ENCODE data around the gene IFRD1. TPM values are rescaled to one million over a fixed set of nuclear protein-coding genes. Genes with fewer than 3 reads are reported as not detected.

Gene IFRD1
- total and polyA plus RNA-seq, 2 donors from 2014 or later = 24.1 to 31.5 TPM

GRCh38 chr7:112459645-112460044 lies 9.4 kb downstream of the IFRD1 start:
- Histone ChIP-seq H3K9me3 (ENCODE audit: control insufficient read depth in 2 of 3, insufficient read depth in 1 of 3, low read length in 3 of 3) (no peaks in the 10 kb centered on the region), H3K27me3 (ENCODE audit: control insufficient read depth, insufficient read depth, low read length) (no peaks in the 10 kb centered on the region), H3K27ac (ENCODE audit: low read depth in 2 of 2, low read length in 2 of 2) (no peak overlapping the region), H3K4me1 (ENCODE audit: control insufficient read depth in 2 of 3, insufficient read depth in 2 of 3, low read depth in 1 of 3, low read length in 3 of 3) (no peaks in the 10 kb centered on the region), H3K4me3 (ENCODE audit: low read length in 3 of 3) (no peak overlapping the region), H3K9ac (ENCODE audit: low read length in 3 of 3) (no peak overlapping the region), H3K36me3 (ENCODE audit: control insufficient read depth in 2 of 3, insufficient read depth in 3 of 3, low read length in 3 of 3) (peaks cover 12 to 63% (median 31%) of the 10 kb centered on the region in 3 donors)
- DNase-seq = no peak
- no peak for TF ChIP-seq CTCF (IDR thresholded peaks at IDR 0.05; ENCODE audit: borderline replicate concordance, extremely low read depth, insufficient read depth)
- intact Hi-C loops (cut with DNase I) = no loop called here
- no peak for FAIRE-seq

GRCh38 chr7:112462236-112462635 lies 12.0 kb downstream of the IFRD1 start:
- TF ChIP-seq CTCF (IDR thresholded peaks at IDR 0.05; ENCODE audit: borderline replicate concordance, extremely low read depth, insufficient read depth) = no peak
- H3K4me1 ChIP-seq (ENCODE audit: control insufficient read depth in 2 of 3, insufficient read depth in 2 of 3, low read depth in 1 of 3, low read length in 3 of 3) = no peaks in the 10 kb centered on the region
- no peak for DNase-seq
- intact Hi-C loops (cut with DNase I) = no loop called here
- H3K9ac ChIP-seq (ENCODE audit: low read length in 3 of 3) = no peak overlapping the region
- peak; percentile 17 for FAIRE-seq
- H3K27me3 ChIP-seq (ENCODE audit: control insufficient read depth, insufficient read depth, low read length) = no peaks in the 10 kb centered on the region
- H3K9me3 ChIP-seq (ENCODE audit: control insufficient read depth in 2 of 3, insufficient read depth in 1 of 3, low read length in 3 of 3) = no peaks in the 10 kb centered on the region
- H3K36me3 ChIP-seq (ENCODE audit: control insufficient read depth in 2 of 3, insufficient read depth in 3 of 3, low read length in 3 of 3) = peaks cover 10 to 58% (median 28%) of the 10 kb centered on the region in 3 donors
- no peak overlapping the region for H3K27ac ChIP-seq (ENCODE audit: low read depth in 2 of 2, low read length in 2 of 2)
- H3K4me3 ChIP-seq (ENCODE audit: low read length in 3 of 3) = no peak overlapping the region

- intact Hi-C loops (cut with DNase I) = no loop called here
- Histone ChIP-seq H3K36me3 (ENCODE audit: control insufficient read depth in 2 of 3, insufficient read depth in 3 of 3, low read length in 3 of 3) (peaks cover 6 to 67% (median 36%) of the 10 kb centered on the region in 3 donors), H3K9ac (ENCODE audit: low read length in 3 of 3) (no peak overlapping the region), H3K27me3 (ENCODE audit: control insufficient read depth, insufficient read depth, low read length) (no peaks in the 10 kb centered on the region), H3K9me3 (ENCODE audit: control insufficient read depth in 2 of 3, insufficient read depth in 1 of 3, low read length in 3 of 3) (no peaks in the 10 kb centered on the region), H3K27ac (ENCODE audit: low read depth in 2 of 2, low read length in 2 of 2) (no peak overlapping the region), H3K4me3 (ENCODE audit: low read length in 3 of 3) (no peak overlapping the region), H3K4me1 (ENCODE audit: control insufficient read depth in 2 of 3, insufficient read depth in 2 of 3, low read depth in 1 of 3, low read length in 3 of 3) (no peaks in the 10 kb centered on the region)
- TF ChIP-seq CTCF (IDR thresholded peaks at IDR 0.05; ENCODE audit: borderline replicate concordance, extremely low read depth, insufficient read depth) = no peak
- no peak for FAIRE-seq
- DNase-seq = peak in 2 of 5 donors; percentile 21 to 22
Measured at GRCh38 chr7:112467867-112468266, 17.6 kb downstream of the IFRD1 start.

GRCh38 chr7:112470194-112470593 lies 19.9 kb downstream of the IFRD1 start:
- H3K27ac ChIP-seq (ENCODE audit: low read depth in 2 of 2, low read length in 2 of 2) = no peak overlapping the region
- H3K9me3 ChIP-seq (ENCODE audit: control insufficient read depth in 2 of 3, insufficient read depth in 1 of 3, low read length in 3 of 3) = no peaks in the 10 kb centered on the region
- H3K9ac ChIP-seq (ENCODE audit: low read length in 3 of 3) = no peak overlapping the region
- H3K4me3 ChIP-seq (ENCODE audit: low read length in 3 of 3) = no peak overlapping the region
- H3K4me1 ChIP-seq (ENCODE audit: control insufficient read depth in 2 of 3, insufficient read depth in 2 of 3, low read depth in 1 of 3, low read length in 3 of 3) = no peaks in the 10 kb centered on the region
- TF ChIP-seq CTCF (IDR thresholded peaks at IDR 0.05; ENCODE audit: borderline replicate concordance, extremely low read depth, insufficient read depth) = no peak
- no peak for DNase-seq
- no peak for FAIRE-seq
- H3K27me3 ChIP-seq (ENCODE audit: control insufficient read depth, insufficient read depth, low read length) = no peaks in the 10 kb centered on the region
- intact Hi-C loops (cut with DNase I) = no loop called here
- H3K36me3 ChIP-seq (ENCODE audit: control insufficient read depth in 2 of 3, insufficient read depth in 3 of 3, low read length in 3 of 3) = peaks cover 9 to 59% (median 29%) of the 10 kb centered on the region in 3 donors
